PFSK-1 (cell line): Measurements from ENCODE around the gene PSMC5.
"Not testable (repeated sequence)": the region's sequence is repeated elsewhere in the genome, so short reads cannot be mapped to it uniquely, and the experiment has no call there.

Experiments
- POLR2AphosphoS5 ChIP-seq: IDR thresholded peaks from 2 replicates; pipeline ENCODE4 v1.6.1; 2012; ENCODE audit warnings: low read depth, mild to moderate bottlenecking, control low read depth, low read length, moderate library complexity
- SIN3A ChIP-seq: IDR thresholded peaks from 2 replicates; pipeline ENCODE4 v1.6.1; 2012; ENCODE audit warnings: mild to moderate bottlenecking, low read length, moderate library complexity, borderline replicate concordance; ENCODE audit not compliant: insufficient read depth
- TAF1 ChIP-seq: IDR thresholded peaks from 2 replicates; pipeline ENCODE4 v1.6.1; 2012; ENCODE audit warnings: low read length, control low read depth, borderline replicate concordance; ENCODE audit not compliant: insufficient read depth

GRCh38 chr17:63843387-63843888 is 16.2 kb downstream of the PSMC5 start:
- TF ChIP-seq TAF1, POLR2AphosphoS5: not testable (repeated sequence)
- TF ChIP-seq SIN3A, result peak; percentile 26; the same call in 1 of the 2 replicates
